NCI-H774 (cell line): Measurements from ENCODE around the gene SMARCC2.

Source experiments
- DNase-seq: peaks from one replicate; lab custom pipeline; 2025; lab: John Stamatoyannopoulos, UW

The SMARCC2 gene

DNA sequence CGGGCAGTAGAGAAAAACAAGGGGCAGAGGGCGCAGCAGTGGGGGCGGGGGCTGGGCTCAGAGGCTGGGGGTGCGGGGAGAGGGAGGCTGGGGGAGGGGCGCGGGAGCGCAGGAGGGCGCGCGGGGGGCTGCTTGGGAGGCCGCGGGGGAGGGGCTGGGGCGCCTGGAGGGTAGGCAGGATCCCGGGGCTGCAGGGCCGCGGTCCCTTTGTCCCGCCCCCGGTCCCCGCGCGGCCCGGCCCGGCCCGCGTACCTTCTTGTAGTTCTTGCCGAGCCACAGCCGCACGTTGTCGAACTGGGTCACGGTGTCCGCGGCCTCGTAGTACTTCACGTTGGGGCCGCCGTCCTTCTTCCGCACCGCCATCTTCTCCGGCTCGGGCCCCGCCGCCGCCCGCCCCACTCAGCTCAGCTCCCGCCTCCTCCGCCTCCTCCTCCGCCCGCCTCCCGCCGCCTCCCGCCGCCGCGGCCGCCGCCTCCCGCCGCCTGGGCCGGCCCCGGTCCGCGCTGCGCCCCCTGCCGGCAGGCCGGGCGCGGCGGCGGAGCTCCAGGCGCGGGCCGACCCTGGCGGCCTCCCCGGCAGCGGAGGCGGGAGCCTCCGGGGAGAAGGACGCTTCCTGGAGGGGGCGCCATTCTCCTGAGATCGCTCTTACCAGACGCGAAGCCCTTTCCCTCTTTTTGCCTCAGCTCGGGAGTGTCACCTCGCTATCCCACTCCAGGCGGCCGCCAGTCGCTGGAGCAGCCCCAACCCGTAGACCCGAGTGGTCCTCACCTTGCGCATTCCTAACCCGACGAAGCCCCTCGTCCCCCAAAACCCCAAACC lies at the start of gene SMARCC2:
Gene SMARCC2, minus strand, starts transcription at position 385 of the 819 bp plus-strand sequence. Its CDS starts 22 bp downstream, at position 363.
- peak; percentile 90 for DNase-seq

DNA sequence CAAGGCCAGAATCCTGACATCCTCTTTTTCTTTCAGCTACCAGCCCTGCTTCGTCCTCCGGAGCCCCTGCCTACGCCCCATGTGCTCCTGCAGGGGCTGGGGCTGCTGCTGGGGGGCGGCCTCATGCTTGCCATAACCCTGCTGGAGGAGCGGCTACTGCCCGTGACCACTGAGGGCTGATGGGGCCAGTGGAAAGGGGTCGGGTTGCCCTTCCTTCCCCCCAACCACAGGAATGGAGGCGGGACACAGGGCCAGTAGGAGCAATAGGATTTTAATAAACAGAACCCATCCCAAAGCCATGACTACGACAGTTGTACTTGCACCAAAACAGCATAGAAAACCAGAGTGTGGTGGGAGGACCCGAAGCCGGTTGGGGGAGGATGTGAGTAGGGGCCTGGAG lies 48.3 kb upstream of the SMARCC2 start:
- no peak for DNase-seq

DNA sequence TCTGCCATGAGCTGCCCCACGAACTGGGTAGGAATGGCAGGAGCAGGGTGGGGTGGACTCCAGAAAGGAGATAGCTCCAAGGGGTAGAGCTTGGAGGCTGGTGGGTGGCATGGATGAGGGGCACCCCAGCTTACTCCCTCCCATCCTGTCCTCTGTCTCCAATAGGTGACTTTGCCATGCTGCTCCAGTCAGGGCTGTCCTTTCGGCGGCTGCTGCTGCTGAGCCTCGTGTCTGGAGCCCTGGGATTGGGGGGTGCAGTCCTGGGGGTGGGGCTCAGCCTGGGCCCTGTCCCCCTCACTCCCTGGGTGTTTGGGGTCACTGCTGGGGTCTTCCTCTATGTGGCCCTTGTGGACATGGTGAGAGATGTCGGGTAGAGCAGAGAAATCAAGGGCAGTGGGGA lies 47.7 kb upstream of the SMARCC2 start:
- DNase-seq = no peak

DNA sequence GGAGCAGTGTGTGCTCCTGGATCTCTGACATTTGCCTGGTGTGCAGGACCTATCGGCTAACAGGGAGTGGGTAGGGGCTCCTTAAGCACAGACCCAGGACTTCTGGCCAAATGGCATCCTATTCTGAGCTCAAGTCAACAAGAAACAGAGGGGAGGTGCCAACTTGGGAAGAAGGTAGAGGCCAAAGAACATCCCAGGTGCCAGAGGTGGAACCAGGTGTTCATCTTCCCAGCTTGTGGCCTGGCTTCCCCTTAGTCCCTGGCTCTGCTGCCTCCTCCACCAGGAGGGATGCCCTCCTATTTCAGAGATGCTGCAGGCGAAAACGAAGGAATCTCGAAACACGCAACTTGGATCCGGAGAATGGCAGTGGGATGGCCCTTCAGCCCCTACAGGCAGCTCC lies 46.8 kb upstream of the SMARCC2 start:
- DNase-seq = no peak

DNA sequence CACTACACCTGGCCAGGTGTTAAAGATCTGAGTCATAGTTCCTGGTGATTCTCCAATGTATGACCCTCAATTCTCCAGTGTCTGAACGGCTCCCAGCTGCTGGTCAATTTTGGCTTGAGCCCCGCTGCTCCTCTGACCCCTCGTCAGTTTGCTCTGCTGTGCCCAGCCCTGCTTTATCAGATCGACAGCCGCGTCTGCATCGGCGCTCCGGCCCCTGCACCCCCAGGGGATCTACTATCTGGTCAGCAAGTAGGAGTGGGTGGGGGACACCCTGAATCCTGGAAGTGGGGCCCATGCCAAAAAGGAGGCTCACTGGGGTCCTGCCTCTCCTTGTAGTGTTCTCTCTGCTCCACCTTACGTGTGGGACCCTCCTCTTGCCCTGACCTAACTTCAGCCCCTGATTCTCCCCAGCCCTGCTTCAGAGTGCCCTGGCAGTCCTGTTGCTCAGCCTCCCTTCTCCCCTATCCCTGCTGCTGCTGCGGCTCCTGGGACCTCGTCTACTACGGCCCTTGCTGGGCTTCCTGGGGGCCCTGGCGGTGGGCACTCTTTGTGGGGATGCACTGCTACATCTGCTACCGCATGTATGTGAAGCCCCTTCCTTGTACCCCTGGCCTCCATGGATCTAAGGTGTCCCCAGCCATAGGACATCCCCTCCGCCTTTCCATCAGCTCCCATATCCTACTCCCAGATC lies 45.6 kb upstream of the SMARCC2 start:
- no peak for DNase-seq

DNA sequence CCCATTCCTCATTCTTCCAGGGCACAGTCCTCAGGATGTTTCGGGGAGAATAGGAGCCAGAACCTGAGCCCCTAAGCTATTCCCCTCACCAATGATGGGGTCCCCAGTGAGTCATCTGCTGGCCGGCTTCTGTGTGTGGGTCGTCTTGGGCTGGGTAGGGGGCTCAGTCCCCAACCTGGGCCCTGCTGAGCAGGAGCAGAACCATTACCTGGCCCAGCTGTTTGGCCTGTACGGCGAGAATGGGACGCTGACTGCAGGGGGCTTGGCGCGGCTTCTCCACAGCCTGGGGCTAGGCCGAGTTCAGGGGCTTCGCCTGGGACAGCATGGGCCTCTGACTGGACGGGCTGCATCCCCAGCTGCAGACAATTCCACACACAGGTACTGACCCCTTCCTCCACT lies 41.9 kb upstream of the SMARCC2 start:
- DNase-seq = no peak

DNA sequence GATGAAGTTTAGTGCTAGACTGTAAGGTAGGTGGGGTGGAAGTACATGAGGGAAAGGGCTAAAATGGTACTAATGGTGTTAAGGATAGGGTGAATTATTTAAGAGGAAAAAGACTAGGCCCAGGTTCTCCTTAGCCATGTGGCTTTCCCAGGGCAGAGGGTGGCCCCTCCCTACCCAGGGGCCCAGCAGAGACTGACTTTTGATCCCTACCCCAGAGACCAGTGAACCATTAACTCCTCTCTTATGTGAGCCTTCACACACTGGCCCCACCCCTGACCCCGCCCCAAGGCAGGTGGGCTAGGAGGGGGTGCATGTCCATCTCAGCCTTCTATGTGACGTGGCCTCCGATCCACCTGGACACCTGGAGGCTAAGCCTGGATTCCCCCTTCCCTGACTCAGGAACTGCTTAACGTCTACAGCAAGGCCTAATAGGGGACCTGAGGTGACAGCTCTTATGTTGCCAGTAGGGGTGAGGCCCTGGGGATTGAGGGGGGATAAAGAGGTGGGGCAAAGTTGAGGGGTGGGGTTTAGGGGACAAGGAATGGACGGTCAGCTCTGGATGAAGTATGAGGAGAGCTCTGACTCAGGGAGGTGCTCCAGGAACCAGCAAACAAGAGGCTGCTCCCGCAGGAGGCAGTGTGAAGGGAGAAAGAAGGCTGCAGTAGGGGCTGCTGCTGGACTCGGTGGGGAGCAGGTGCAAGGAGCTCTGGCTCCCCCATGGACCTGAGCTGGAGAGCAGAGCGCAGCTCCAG lies 41.3 kb upstream of the SMARCC2 start:
- DNase-seq = no peak

DNA sequence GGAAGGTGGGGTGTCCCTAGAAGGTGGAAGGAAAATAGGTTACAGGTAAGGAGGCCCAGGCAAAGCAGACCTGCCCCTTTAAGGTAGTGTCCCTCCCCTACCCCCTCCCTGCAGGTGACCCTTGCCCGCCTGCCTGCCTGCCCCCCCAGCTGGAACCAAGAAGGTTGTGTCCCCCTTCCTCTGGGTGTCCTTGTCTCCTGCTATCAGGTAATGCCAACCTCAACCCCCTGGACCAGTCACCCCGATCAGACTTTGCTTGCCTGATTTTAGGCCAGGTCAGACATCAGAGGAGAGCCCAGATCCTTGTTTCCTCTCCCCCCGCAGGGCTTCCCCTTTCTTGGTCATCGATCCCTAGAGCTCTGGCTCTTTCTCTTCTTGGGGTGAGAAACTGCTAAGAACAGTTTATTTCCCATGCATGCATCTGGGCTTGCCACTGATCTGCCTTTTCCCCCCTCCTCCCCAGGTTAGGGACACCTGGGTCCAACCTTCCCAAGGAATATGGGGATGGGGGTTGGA lies 40.7 kb upstream of the SMARCC2 start, which contains the start of gene SLC39A5:
Gene SLC39A5, plus strand, starts transcription at position 136 of the 516 bp plus-strand sequence. CDS start 1,224 bp downstream, outside the sequence.
- no peak for DNase-seq

DNA sequence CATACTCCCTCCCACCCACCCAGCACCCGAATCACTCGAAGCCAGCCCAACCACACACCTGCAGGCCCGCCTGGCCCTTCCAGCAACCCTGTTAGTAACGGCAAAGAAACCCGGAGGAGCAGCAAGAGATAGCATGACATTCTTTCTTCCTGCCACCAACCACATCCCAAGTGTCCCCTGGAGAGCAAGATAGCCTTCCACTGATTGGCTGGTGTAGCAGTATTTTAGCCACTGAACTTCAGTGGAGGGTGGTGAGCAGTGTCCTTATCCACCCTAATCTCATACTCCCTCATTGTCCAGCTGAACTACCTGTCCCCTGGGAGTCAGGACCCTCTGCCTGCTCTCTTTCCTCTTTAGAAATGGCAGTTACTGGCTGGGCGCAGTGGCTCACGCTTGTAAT lies 39.8 kb upstream of the SMARCC2 start:
- DNase-seq = no peak

DNA sequence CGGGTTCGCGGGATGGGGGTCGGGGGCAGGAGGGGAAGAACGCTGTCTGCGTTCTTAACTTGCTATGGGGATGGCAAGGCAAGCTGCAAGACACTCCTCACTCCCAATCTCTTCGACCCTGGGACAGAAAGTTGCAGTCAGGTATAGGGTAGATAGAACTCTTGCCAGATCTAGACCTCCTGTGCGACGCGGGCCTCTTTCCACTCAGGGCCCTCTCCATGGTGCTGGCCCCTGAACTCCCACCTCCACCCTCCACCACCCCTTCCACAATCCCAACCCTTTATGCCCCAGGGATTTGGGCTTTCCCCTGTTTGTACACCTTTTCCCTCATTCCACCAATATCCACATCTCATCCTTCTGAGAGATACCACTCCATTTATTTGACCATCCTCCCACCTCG lies 35.7 kb upstream of the SMARCC2 start:
- no peak for DNase-seq

DNA sequence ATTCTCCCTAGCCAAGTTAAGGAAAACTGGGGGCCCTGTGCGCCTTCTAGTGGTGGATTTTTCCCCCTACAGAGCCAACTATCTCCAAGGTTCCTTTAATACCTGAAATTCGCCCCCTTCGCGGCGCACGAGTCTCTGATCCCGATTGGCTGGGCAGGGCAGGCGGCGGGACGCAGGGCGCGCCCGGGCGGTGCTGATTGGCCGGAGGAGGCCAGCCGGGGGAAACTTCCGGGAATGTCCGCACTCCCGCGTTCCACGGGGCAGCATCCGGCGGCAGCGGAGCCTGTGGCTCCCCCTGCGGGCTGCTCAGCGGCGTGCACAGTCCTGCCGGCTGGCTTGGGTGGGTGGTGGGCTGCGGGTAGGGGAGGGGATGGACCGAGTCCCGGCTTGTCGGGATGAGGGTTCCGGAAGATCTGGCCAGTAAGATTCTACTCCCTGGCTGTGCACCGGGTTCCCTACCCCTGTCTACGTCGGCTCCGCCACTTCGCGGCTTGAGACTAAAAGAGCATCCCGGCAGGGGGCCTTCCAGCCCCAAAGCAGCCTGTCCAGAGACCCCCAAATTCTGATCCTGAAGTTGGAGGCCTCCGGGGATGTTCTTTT lies 34.9 kb upstream of the SMARCC2 start, which contains the start of gene NABP2:
Gene NABP2, plus strand, starts transcription at position 241 of the 600 bp plus-strand sequence. CDS start 515 bp downstream, outside the sequence.
- DNase-seq = peak; percentile 98

DNA sequence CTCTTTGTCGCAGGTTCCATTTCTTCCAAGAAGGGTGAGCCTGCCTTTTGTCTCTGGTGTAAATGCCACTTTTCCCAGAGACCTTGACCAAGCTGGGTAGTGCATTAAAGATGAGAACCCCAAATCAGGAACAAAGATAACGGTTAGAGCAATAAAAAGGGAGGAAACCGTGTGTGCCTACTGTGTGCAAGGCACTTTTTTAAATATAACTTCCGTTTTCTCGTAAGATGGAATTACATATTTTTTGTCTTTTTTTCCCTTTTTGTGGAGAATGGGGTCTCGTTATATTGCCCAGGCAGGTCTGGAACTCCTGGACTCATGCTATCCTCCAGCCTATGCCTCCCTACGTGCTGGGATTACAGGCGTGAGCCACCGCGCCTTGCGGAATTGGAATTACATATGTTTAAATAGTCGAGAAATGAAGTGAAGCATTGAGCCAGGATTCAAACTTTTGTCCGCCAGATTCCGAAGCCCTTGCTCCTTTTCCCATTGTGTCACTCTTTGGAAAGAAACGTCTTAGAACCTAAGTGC lies 34.4 kb upstream of the SMARCC2 start:
- no peak for DNase-seq

DNA sequence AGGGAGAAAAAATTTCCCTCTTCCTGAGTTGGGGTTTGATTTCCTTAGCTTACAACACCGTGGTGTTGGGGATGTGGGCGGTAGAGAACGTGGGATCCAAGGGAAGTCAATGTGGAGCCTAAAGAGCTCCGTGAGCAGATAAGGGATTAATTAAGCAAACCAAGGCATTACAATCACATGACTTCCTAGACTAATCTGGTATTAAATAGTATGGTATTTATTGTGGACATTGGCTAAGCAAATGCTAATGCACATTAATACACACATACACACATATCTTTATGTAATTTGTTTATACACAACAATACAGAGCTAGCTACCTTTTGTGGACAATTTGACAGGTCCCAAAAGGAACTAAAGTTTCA lies 33.2 kb upstream of the SMARCC2 start:
- peak; percentile 28 for DNase-seq

DNA sequence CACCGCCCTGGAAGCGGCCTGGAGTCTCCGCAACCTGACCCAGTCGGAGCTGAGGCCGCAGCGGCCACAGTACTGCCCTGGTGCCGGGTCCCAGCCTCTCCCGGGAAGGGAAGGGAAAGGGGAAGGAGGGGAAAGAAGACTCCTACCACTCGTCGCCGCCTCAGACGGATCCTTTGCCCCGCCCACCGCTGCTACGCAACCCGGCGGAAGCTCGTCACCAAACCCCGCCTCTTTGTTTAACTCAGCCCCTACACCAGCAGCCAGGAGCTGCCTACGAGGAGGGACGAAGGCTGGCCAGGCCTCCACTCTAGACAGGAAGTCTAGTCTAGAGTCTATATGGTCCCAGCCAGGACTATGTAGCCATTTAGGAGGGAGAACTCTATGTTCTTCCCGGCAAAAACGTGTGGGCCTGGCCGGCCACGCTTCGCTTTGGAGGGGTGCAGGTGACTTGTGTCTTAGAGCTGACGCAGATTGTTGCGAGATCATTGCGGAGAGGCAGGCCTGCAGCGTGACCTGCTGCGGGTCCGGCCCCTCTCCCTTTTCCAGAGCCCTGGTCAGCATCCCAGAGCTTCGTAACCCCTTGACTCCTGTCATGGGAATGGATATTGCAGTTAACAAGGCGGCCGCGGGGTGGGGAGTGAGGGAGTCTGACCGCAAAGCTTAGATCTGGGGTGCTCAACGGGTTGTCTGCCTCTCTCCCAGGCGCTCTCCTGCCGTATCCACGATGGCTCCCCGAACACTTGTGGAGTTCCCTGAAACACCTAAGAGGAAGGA lies 32.7 kb upstream of the SMARCC2 start, which contains the start of gene RNF41:
Gene RNF41, minus strand, starts transcription at position 166 of the 774 bp plus-strand sequence. CDS start 7,875 bp downstream, outside the sequence.
- peak; percentile 97 for DNase-seq

DNA sequence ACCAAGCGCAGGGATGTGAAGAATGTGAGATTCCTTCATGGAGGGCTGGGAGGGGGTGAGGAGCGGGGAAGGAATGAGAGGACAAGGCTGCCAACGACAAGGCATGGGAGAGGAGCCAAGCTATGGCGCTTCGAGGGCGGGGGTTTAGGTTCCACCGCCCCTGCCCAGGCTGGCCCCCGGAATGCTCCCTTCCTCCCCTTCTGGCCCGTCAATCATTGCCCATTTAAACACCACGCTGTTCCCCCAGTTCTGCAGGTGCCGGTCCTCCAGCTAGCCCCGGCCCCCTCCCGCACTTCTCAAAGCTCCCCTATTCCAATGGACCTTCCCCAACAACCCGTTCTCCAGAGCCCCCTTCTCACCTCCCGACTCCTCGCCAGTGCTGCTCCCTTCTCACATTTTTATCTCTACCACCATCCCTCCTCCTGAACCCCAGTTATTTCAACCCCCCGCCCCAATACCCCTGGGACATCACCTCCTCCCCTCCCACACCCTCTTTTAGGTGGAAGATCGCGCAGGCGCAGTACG lies 32.0 kb upstream of the SMARCC2 start:
- DNase-seq = no peak

DNA sequence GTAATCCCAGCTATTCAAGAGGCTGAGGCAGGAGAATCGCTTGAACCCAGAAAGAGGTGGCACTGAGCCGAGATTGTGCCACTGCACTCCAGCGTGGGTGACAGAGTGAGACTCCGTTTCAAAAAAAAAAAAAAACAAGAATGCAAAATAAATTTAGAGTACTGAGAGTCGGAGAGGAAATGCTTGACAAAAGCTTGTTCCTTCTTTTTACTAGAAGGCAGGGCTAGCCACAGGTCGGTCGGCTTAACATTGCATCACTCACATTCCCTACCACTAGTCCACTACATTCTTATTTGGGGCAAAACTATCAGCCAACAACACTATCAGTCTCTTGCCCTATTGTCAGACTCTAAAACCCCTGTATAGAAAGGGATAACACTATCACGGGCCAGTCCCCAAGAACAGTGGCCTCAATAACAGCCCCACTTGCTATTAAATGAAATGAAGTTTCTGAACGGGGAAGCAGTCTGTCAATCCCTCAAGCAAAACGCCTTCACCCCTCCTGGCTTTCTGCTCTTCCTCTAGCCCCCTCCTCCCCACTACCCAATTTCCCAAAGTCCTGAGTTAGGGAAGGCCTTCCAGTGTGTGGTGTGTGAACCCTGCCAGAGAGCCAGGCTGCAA lies 31.4 kb upstream of the SMARCC2 start:
- no peak for DNase-seq

DNA sequence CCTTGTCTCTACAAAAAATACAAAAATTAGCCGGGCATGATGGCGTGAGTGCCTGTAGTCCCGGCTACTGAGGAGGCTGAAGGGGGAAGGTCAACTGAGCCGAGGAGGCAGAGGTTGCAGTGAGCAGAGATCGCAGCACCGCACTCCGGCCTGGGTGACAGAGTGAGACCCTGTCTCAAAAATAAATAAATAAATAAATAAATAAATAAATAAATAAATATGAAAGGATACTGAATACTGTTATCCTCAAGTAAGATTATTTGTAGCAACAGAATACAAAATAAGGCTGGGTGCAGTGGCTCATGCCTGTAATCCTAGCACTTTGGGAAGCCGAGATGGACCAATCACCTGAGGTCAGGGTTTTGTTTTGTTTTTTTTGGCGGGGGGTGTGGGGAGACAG lies 30.6 kb upstream of the SMARCC2 start:
- no peak for DNase-seq

DNA sequence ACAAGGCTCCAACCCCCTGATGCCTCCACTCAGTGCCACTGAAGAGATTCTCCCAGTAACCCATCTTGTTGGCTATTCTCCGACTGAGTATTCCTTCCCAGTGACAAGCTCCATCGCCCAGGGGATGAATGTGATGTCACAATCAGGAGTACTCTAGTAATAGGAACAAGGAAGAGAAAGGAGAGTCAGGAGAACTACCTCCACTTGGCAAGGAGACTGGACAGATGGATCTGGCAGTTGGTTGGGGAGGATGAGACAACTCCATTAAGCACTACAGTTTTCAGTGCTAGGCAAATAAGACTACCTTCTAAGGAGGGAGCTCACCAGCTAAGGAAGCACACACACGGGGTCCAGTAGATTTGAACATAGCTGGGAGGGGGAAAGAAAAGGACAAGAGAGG lies 27.2 kb upstream of the SMARCC2 start:
- no peak for DNase-seq

DNA sequence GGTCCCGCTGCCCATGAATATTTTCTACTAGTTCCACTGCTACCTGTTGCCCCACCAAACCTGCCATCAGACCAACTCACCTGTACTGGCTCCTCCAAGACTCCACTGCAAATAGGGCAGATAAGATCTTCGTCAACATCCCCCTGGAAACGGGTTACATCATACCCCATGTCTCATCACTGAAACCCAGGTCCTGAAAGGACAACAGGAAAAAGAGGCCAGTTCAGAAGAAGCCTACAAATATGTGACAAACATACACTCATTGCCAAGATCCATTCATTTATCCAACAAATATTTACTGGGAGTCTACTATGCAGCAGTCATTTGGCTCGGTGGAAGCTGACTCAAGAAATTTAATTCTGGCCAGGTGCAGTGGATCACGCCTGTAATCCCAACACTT lies 24.6 kb upstream of the SMARCC2 start:
- no peak for DNase-seq

DNA sequence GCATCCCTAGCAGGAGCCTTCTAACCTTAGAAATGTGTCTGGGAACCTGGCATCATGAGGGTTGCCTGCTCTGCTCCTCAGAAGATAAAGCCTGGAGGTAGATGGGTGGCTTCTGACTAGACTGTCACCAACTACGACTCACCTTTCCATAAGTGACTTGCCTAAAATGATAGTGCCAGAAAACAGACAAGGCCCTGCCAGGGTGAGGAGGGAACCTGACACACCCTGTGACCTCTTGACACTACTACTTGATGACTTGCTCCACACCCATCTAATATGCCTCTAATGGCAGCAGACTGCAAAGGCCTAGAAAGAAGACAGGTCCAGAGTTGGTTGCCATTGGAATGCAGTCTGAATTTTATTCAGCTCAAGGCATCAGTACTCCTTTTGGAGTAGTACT lies 23.1 kb upstream of the SMARCC2 start:
- no peak for DNase-seq
